K562 (cell line): ENCODE data around the gene PBX4. TPM values are rescaled to one million over a fixed set of nuclear protein-coding genes. Genes with fewer than 3 reads are reported as not detected.
A peak's percentile ranks its signal among the peaks of the same experiment; 100 is the strongest.

Source experiments
- ATAC-seq: fragments of 200-7000 bp; cut with Tn5 transposase; 3 replicates; pipeline ENCODE4 v1.9.1; 2020; ENCODE audit warnings: moderate library complexity
- BruUV-seq: library from RNA; stranded (reverse); fragments of 400-500 nt; replicated peaks from 2 replicates; lab custom pipeline; 2021; lab: Mats Ljungman, UMichigan
- CTCF ChIA-PET: fragments of 300-600 bp; formaldehyde crosslinking; extraction: SDS; loops from one replicate; lab custom pipeline; 2021; ENCODE audit warnings: low intra/inter-chr PET ratio; lab: Yijun Ruan, JAX
- POLR2A ChIA-PET: fragments of 300-600, 350-650 bp; sonication (Branson Sonifier 250); formaldehyde crosslinking; extraction: SDS; loops from one replicate; lab custom pipeline; 2021; ENCODE audit warnings: antibody characterized with exemption, inconsistent platforms; lab: Yijun Ruan, JAX
- DNase-seq, 4 experiments: peaks; one replicate each; pipeline versions ENCODE4 v3.0.0 to v3.0.0-alpha.2; 2011 to 2018; ENCODE audit warnings: low spot score in 3 of 4, mixed read lengths in 3 of 4; ENCODE audit errors: extremely low read depth in 1 of 4
- FAIRE-seq: peaks from 2 replicates; lab custom pipeline; 2011; peaks lifted over from hg19 to GRCh38; lab: Jason Lieb, UNC
- H2AFZ ChIP-seq: 2 replicates; pipeline ENCODE4 v1.6.0; 2011; ENCODE audit warnings: low read depth, low read length, control low read depth, inconsistent platforms
- H3K27ac ChIP-seq: fragments of 200-600 bp; 3 replicates; pipeline ENCODE4 v1.8.0; 2011; ENCODE audit warnings: low read depth, mild to moderate bottlenecking, control low read depth, inconsistent platforms, low read length, moderate library complexity, mixed read lengths; ENCODE audit errors: extremely low read depth
- H3K27me3 ChIP-seq, 2 experiments: fragments of 300-600 bp in 1 of 2; 2 replicates in 1 of 2; 3 replicates in 1 of 2; pipeline versions ENCODE4 v1.6.0 to v1.8.0; 2011; ENCODE audit warnings: inconsistent platforms in 2 of 2, low read length in 2 of 2, mild to moderate bottlenecking in 1 of 2, mixed read lengths in 1 of 2, moderate library complexity in 1 of 2; ENCODE audit not compliant: control insufficient read depth in 2 of 2, insufficient read depth in 2 of 2
- H3K36me3 ChIP-seq: fragments of 300-600 bp; 3 replicates; pipeline ENCODE4 v1.8.0; 2011; ENCODE audit warnings: mild to moderate bottlenecking, low read length, inconsistent platforms; ENCODE audit not compliant: control insufficient read depth, insufficient read depth
- H3K4me1 ChIP-seq, 2 experiments: fragments of 200-600 bp in 1 of 2; replicated peaks in 1 of 2; 2 replicates in 1 of 2; 3 replicates in 1 of 2; pipeline versions ENCODE4 v1.5.1 to v1.8.0; 2011; ENCODE audit warnings: inconsistent platforms in 2 of 2, low read length in 2 of 2, mild to moderate bottlenecking in 1 of 2, mixed read lengths in 1 of 2, moderate library complexity in 1 of 2; ENCODE audit not compliant: control insufficient read depth in 2 of 2, insufficient read depth in 2 of 2
- H3K4me2 ChIP-seq: 2 replicates; pipeline ENCODE4 v1.6.1; 2011; ENCODE audit warnings: low read length, control low read depth, inconsistent platforms, mixed read lengths; ENCODE audit not compliant: insufficient read depth
- H3K4me3 ChIP-seq: fragments of 200-600 bp; sonication (generic), shearing (Covaris generic); 2 replicates; pipeline ENCODE4 v1.5.1; 2016; ENCODE audit warnings: control low read depth, inconsistent platforms
- H3K79me2 ChIP-seq: fragments of 200-600 bp; 3 replicates; pipeline ENCODE4 v1.8.0; 2011; ENCODE audit warnings: low read length, inconsistent platforms; ENCODE audit not compliant: control insufficient read depth, insufficient read depth
- H3K9ac ChIP-seq, 2 experiments: 2 replicates each; pipeline versions ENCODE4 v1.6.0 to v1.6.1; 2011; ENCODE audit warnings: low read depth in 2 of 2, low read length in 2 of 2, control low read depth in 1 of 2, inconsistent platforms in 1 of 2, mild to moderate bottlenecking in 1 of 2, mixed read lengths in 1 of 2; ENCODE audit not compliant: insufficient read depth in 1 of 2
- H3K9me1 ChIP-seq: one replicate; pipeline ENCODE4 v1.6.0; 2011; ENCODE audit warnings: inconsistent platforms, mild to moderate bottlenecking, low read length, moderate library complexity; ENCODE audit not compliant: control insufficient read depth, insufficient read depth
- H3K9me3 ChIP-seq: replicated peaks from 2 replicates; pipeline ENCODE4 v1.5.1; 2011; ENCODE audit warnings: low read depth, low read length, inconsistent platforms; ENCODE audit not compliant: control insufficient read depth, insufficient read depth
- H4K20me1 ChIP-seq: replicated peaks from 2 replicates; pipeline ENCODE4 v1.6.1; 2011; ENCODE audit warnings: low read length, inconsistent platforms, mixed read lengths; ENCODE audit not compliant: control insufficient read depth, insufficient read depth
- ARHGAP35 ChIP-seq: fragments of 450-650 bp; IDR thresholded peaks from 2 replicates; pipeline ENCODE4 v1.6.1; 2018; ENCODE audit not compliant: partially characterized antibody
- EGR1 ChIP-seq: fragments of 450-650 bp; conservative IDR thresholded peaks from 2 replicates; pipeline ENCODE4 v1.6.1; 2017; ENCODE audit warnings: mild to moderate bottlenecking
- KDM1A ChIP-seq, 2 experiments: fragments of 450-650 bp; IDR thresholded peaks; 2 replicates each; pipeline ENCODE4 v1.6.1; 2016; ENCODE audit warnings: mild to moderate bottlenecking in 2 of 2
- POLR2AphosphoS2 ChIP-seq: IDR thresholded peaks from 2 replicates; pipeline ENCODE4 v1.6.1; 2012; ENCODE audit warnings: low read length, improper control_type of control experiment
- POLR2G ChIP-seq: fragments of 200-400 bp; formaldehyde crosslinking; IDR thresholded peaks from 2 replicates; pipeline ENCODE4 v1.6.1; 2017; ENCODE audit warnings: low read depth, mild to moderate bottlenecking, antibody characterized with exemption, low read length, moderate library complexity
- RHOXF2B ChIP-seq: fragments of 250-450 bp; sonication (Bioruptor Pico); conservative IDR thresholded peaks from 2 replicates; pipeline ENCODE4 v1.5.1; 2021
- SPI1 ChIP-seq: IDR thresholded peaks from 2 replicates; pipeline ENCODE4 v1.6.1; 2011; ENCODE audit warnings: low read depth, low read length, control low read depth, borderline replicate concordance
- YY1 ChIP-seq, 3 experiments: IDR thresholded peaks; 2 replicates each; pipeline ENCODE4 v1.6.1; 2011; ENCODE audit warnings: low read length in 2 of 3, mild to moderate bottlenecking in 2 of 3, moderate library complexity in 2 of 3, borderline replicate concordance in 1 of 3, control low read depth in 1 of 3, low read depth in 1 of 3; ENCODE audit not compliant: insufficient read depth in 3 of 3, insufficient replicate concordance in 2 of 3, control insufficient read depth in 1 of 3, insufficient read length in 1 of 3; ENCODE audit errors: extremely low read depth in 1 of 3
- WGBS: fragments of 100-300 bp; shearing (Covaris generic); methylation state at CpG from one replicate; pipeline ENCODE4 v1.1.6; 2016; ENCODE audit warnings: low coverage, mixed read lengths; ENCODE audit not compliant: insufficient coverage; ENCODE audit errors: missing lambda C conversion rate; 5-methylcytosine and 5-hydroxymethylcytosine counted together
- in situ Hi-C: fragments of 300-500 bp; cut with MboI; formaldehyde crosslinking; loops from 4 replicates; pipeline ENCODE4 v1.15.0; 2018; ENCODE audit warnings: inconsistent platforms, mixed read lengths
- intact Hi-C: fragments of 100-400 bp; cut with micrococcal nuclease; formaldehyde crosslinking; loops from 2 replicates; pipeline ENCODE4 v1.14.2; 2022
- polyA plus RNA-seq, 8 experiments: library from polyadenylated mRNA; depleted of rRNA in 4 of 8; stranded (reverse) in 5 of 8; unstranded in 3 of 8; fragments of >200 nt; fragmentation: Nextera tagmentation in 2 of 8; fragmentation: Illumina TruSeq in 1 of 8; extraction: Ambion mirVana in 2 of 8; extraction: Trizol in 1 of 8; gene quantifications; 2 replicates each; pipeline versions ENCODE4 v1.2.1 to v1.2.3, GENCODE V29; 2011 to 2014; ENCODE audit warnings: inconsistent platforms in 1 of 8, missing spikeins in 1 of 8
- total RNA-seq, 7 experiments: library from RNA; depleted of rRNA in 6 of 7; stranded (reverse); fragments of >200 nt in 6 of 7; fragmentation: Illumina TruSeq in 2 of 7; extraction: Trizol in 2 of 7; gene quantifications; 2 replicates each; pipeline versions ENCODE4 v1.2.1 to v1.2.3, GENCODE V29; 2011 to 2021; ENCODE audit warnings: low replicate concordance in 1 of 7
- TF ChIP-seq, protein P1 (sequence below): fragments of 450-650 bp; IDR thresholded peaks from 2 replicates; pipeline ENCODE4 v1.6.1; 2016; ENCODE audit warnings: mild to moderate bottlenecking
- TF ChIP-seq, protein P2 (sequence below), 2 experiments: IDR thresholded peaks; 2 replicates each; pipeline ENCODE4 v1.6.1; 2012; ENCODE audit warnings: improper control_type of control experiment in 2 of 2, low read depth in 2 of 2, low read length in 2 of 2, borderline replicate concordance in 1 of 2

Gene PBX4
- total and polyA plus RNA-seq, 9 of the 15 experiments (the other 6 are each of a cell fraction or from before 2014, with no cell fraction given), result 0.11 to 3.8 (median 1.6) TPM; not detected in 1

DNA sequence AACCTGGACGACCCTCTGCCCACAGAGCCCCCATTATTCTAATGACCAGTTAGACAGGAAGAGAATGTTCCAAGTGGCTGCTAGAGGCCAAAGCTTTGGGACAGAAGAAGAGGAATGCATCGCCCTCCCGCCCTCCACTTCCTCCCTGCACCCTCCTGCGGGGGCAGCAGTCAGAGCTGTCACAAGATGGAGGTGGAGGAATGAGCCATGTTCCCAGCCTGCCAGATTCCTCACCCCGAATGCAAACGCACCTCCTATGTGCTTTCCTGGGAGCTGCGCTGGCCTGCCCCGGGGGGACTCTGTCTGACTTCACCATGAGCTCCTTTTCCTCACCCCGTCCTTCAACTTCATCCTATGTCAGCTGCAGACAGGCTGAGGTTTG, 88.1 kb downstream of the PBX4 start:
- no peak overlapping the region for H3K27ac ChIP-seq
- FAIRE-seq, result peak; percentile 42
- peaks cover 3% of the 10 kb centered on the region for H3K9me1 ChIP-seq
- peaks cover 5% of the 10 kb centered on the region; the same call in 2 of the 3 replicates for H3K79me2 ChIP-seq
- H3K27me3 ChIP-seq, result no peaks in the 10 kb centered on the region
- ChIA-PET CTCF (no interaction called here), POLR2A (interaction anchor here (0.5 to 1.0 kb wide), 3 partner anchors 20 to 355 kb away, joined by 3 to 5 read pairs (median 3); partner anchors contain the start of gene ZNF101)
- WGBS, result 47% methylated on average over 7 of the region's 9 CpGs
- H4K20me1 ChIP-seq, result 0 out of 2 replicates have a peak, but pooled peaks cover 10% of the 10 kb centered on the region
- no peak overlapping the region for H3K9ac ChIP-seq
- in situ Hi-C loops, result loop anchor here (25.0 kb wide), 1 partner anchor 107 kb away; the partner anchor contains the start of genes GMIP and LPAR2
- peaks cover 5 to 36% of the 10 kb centered on the region in 2 experiments for H3K4me1 ChIP-seq
- peak; percentile 5; the same call in 1 of the 3 replicates for ATAC-seq
- H3K4me2 ChIP-seq, result no peak overlapping the region
- DNase-seq, result no peak
- no peak overlapping the region for H2AFZ ChIP-seq
- H3K4me3 ChIP-seq, result no peak overlapping the region
- H3K36me3 ChIP-seq, result peaks cover 41% of the 10 kb centered on the region
- no TSS peak for BruUV-seq
- no peaks in the 10 kb centered on the region for H3K9me3 ChIP-seq
- 0 out of 2 replicates have a peak, but pooled peaks have one; percentile 44 for TF ChIP-seq POLR2AphosphoS2
- no peak for TF ChIP-seq RHOXF2B (CRISPR knock-in tag)
- no peak for TF ChIP-seq ARHGAP35
- no peak for TF ChIP-seq KDM1A (IDR thresholded peaks at IDR 0.05)
- TF ChIP-seq EGR1, result peak; percentile 36
- TF ChIP-seq POLR2G, result peak; percentile 10; the same call in 1 of the 2 replicates
- TF ChIP-seq, protein P1, sequence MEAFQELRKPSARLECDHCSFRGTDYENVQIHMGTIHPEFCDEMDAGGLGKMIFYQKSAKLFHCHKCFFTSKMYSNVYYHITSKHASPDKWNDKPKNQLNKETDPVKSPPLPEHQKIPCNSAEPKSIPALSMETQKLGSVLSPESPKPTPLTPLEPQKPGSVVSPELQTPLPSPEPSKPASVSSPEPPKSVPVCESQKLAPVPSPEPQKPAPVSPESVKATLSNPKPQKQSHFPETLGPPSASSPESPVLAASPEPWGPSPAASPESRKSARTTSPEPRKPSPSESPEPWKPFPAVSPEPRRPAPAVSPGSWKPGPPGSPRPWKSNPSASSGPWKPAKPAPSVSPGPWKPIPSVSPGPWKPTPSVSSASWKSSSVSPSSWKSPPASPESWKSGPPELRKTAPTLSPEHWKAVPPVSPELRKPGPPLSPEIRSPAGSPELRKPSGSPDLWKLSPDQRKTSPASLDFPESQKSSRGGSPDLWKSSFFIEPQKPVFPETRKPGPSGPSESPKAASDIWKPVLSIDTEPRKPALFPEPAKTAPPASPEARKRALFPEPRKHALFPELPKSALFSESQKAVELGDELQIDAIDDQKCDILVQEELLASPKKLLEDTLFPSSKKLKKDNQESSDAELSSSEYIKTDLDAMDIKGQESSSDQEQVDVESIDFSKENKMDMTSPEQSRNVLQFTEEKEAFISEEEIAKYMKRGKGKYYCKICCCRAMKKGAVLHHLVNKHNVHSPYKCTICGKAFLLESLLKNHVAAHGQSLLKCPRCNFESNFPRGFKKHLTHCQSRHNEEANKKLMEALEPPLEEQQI, result no peak
- peak; percentile 76; the same call in 1 of the 2 replicates for TF ChIP-seq SPI1
- TF ChIP-seq, protein P2, sequence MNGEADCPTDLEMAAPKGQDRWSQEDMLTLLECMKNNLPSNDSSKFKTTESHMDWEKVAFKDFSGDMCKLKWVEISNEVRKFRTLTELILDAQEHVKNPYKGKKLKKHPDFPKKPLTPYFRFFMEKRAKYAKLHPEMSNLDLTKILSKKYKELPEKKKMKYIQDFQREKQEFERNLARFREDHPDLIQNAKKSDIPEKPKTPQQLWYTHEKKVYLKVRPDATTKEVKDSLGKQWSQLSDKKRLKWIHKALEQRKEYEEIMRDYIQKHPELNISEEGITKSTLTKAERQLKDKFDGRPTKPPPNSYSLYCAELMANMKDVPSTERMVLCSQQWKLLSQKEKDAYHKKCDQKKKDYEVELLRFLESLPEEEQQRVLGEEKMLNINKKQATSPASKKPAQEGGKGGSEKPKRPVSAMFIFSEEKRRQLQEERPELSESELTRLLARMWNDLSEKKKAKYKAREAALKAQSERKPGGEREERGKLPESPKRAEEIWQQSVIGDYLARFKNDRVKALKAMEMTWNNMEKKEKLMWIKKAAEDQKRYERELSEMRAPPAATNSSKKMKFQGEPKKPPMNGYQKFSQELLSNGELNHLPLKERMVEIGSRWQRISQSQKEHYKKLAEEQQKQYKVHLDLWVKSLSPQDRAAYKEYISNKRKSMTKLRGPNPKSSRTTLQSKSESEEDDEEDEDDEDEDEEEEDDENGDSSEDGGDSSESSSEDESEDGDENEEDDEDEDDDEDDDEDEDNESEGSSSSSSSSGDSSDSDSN (IDR thresholded peaks at IDR 0.05; ENCODE audit: borderline replicate concordance in 1 of 2, low read depth in 2 of 2, low read length in 2 of 2), result no peak
- peak in 1 of 3 experiments; percentile 56 for TF ChIP-seq YY1 (IDR thresholded peaks at IDR 0.05; ENCODE audit: borderline replicate concordance in 1 of 3, control insufficient read depth in 1 of 3, extremely low read depth in 1 of 3, insufficient read depth in 3 of 3, insufficient read length in 1 of 3, insufficient replicate concordance in 2 of 3, low read depth in 1 of 3, low read length in 2 of 3)
- intact Hi-C loops, result no loop called here
